GM21576 (cell line): Measurements from ENCODE around the gene TMEM151B.
"Not testable (repeated sequence)": the region's sequence is repeated elsewhere in the genome, so short reads cannot be mapped to it uniquely, and the experiment has no call there.

Experiments used
- ATAC-seq: cut with Tn5 transposase; IDR thresholded peaks from one replicate; pipeline ENCODE4 v1.9.1; 2021; ENCODE audit warnings: mild to moderate bottlenecking, moderate library complexity; ENCODE audit not compliant: unreplicated experiment

Gene TMEM151B

DNA sequence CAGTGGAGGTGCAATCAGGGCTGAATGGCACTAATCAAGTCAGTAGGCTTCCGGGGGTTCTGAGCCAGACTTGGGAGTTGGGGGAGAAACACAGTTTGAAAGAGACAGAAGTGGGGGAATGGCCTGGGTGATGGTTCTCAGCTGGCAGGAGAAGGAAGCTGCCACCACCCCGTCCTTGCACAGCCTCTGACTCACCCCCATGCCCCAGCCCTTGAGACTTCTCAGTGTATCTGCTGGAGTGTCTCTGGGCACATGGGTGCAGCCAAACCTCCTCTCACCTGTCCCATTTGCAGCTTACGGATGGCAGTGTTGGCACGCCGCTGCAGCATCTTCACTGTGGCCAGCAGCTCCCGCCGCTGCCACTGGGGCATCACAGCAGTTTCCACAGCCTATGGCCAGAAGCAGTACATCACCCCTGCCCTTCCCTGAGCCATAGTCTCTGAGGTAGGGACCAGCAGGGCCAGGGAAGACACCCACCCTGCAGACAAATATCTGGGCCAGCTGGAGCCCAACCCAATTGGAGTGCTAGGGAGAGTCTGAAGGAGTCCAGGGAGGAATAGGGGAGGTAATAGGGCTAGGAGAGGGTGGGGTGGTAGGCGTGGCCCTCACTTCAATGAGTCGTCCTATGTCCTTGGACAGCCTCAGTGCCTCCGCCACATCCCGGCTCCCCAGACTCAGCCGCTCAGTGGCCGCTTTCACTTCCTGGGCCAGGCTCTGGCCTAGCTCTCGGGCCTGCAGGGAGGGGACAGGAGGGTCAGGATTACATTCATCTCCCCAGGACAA, 31.7 kb downstream of the TMEM151B start:
- no peak for ATAC-seq

DNA sequence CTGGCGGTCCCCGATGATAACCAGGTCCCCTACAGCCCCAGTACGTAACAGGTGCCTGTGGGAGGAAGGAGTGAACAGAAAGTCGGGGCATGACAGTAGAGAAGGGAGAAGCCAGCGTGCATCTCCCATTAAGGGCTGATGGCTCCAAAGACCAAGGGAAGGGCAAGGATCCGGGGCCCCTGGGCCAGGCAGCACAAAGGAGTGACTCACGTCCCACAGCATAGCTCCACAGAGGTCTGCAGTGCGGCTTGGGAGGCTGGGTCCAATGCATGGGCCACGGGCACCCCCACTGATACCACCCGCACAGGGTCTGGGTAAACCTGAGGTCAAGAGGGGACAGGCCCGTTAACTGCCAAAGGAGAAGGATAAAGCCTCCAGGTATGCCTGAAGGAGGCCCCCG, 32.6 kb downstream of the TMEM151B start:
- no peak for ATAC-seq

DNA sequence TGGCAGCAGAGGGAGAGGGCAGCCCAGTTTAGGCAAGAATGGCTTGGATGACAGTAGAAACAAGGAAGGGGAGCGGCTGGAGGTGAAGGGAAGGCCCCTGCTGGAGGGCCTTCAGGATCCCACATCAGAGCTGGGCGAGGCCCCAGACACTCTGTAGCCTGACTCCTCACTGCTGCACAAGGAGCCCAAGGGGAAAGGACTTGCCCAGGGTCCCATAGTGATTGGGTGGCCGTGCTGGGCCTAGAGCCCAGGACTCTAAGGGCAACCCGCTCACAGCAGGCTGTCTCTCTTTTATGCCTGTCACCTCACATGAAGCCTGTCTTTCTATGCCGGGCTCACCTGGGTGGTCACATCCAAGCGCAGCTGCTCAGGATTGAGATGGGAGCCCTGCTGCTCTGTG, 33.6 kb downstream of the TMEM151B start:
- ATAC-seq = no peak

DNA sequence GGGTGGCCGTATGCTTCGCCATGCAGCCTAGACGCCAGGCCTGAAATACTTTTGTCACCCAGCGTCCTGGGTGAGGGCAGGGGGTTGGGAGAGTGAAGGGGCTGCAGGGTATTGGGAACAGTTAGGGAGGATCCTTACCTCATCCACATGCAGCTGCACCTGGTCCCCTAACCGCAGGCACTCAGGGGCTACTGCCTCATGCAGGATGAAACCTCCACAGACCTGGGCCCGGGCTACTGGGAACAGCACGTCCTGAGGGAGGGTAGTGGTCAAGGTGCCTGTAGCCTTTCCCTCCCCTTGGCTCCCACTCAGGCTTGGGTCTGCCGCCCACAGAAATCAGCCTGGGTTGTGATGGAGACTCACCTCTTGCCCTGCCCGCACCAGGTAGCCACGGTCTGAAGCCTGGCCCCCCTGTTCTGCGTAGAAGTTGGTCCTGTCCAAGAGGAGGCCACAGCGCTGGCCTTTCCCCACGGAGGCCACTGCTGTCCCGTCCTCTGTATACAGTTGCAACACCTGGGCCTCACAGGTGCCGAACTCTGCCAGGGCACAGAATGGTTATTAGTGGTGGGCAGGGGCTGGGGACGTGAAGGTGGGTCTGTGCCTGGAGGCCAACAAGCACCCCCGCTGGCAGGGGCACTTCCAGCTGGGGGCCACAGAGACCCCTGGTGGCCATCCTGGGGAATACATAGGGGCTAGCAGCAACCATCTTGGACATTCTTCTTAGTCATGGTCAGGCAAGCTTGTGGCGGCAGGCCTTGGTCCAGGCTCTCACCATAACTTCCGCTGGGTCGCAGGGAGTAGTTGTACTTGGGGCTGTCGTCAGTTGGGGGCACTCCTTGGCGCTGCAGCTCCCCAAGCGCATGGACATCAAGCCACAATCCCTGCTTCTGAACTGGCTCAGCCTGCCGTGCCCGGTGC, 34.3 kb downstream of the TMEM151B start:
- no peak for ATAC-seq

DNA sequence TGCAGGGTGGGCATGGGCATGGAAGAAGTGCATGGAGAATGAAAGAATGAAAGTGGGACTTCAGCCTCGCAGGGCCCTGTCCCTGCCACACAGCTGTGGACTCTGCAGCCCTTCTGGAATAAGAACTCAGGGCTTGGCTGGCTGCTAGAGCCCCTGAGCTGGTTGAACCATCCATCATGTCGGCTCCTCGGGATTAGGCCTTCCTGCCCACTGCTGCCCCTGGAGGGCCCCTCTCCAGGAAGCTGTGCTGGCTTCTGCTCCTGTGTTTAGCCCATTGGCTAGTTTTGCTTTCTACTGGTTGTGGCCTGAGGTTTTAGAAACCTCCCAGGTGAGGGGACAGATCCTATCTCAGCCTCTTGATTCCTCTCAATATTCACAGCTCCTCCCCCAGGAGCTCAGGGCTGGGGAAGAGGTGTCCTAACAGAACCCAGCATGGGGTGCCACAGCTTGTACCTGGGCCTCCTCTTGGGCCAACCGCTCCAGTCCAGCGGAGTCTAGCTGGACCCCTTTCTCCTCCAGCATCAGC, 35.0 kb downstream of the TMEM151B start:
- ATAC-seq = no peak

DNA sequence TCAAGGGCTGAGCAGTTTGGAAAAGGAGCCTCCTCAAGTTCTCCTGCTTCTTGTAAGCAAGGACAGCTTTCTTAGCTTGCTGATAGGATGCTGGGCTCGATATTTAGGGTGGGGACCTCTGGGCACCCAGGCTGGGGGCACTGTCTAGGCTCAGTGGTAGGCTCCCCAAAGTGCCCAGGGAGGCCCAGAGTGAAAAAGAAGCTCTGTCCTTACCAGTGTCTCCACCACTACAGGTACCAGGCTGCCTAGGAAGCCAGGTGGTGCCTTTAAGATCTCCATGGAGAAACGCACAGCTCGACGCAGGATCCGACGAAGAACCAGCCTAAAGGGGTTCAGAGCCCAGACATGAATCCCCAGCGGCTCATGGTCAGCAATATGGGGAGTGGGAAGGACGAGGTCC, 36.5 kb downstream of the TMEM151B start:
- no peak for ATAC-seq

DNA sequence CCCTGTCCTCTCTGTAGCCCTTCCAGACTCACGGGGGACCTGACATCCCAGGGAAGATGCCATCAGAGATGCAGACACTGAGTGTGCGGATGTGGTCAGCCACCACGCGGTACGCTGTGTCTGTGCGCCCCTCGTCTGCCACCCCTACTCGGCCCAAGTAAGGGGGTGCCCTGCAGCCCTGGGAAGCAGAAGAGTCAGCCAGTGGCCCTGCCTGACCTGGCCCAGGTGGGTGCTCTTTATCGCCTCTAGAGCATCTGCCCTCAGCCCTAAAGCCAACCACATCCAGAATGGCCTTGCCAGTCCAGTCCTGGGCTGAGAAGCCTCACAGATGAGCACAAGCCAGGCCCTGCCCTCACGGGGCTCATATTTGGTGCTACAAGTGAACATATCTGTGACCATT, 37.0 kb downstream of the TMEM151B start:
- no peak for ATAC-seq

DNA sequence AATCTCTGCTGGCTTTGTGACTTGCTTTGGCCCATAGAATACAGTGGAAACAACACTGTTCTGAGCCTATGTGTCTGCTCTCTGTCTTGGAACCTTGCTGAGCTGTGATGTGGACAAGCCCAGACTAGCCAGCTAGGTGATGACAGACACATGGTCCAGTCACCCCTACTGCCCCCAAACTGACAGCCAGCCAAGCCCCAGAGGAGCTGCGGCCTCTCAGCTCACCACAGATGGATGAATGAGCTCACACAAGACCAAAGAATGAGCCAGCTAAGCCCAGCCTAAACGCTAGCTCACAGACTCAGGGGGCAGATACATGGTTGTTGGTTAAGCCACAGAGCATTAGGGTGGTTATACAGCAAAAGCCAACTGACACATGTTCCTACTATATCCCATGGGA, 38.8 kb downstream of the TMEM151B start:
- no peak for ATAC-seq

DNA sequence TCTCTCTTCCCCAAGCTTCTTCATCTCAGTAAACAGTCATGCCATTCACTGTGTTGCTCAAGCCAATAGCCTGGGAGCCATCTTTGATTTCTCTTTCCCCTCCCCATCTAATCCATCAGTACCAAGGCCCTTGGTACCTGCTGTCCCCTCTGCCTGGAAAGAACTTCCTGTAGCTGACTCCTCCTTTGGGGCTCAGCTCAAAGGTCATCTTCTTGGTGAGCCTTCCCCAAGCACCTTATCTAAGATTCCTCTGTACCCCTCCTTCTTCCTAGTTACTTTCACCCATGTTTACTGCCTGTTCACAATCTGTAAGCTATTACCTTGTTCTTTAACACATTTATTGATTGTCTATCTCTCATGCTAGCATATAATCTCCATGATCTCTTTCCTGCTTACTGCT, 39.4 kb downstream of the TMEM151B start:
- no peak for ATAC-seq

DNA sequence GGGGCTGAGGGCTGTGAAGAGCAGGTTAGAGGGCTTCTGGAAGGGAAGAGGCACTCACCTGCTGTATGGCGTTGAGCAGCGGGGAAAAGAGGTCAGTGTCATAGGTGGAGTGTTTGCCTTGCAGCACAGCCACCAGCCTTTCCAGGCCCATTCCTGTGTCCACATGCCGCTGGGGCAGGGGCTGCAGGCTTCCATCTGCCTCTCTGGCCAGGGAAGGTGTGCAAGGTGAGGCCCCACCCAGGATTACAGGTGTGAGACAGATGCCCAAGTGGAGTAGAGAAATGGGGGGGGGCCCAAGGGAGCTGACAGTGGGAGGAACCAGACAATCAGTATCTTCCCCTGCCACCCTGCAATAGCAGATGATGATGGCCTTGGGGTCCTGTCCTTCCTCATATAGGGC, 40.0 kb downstream of the TMEM151B start:
- no peak for ATAC-seq

DNA sequence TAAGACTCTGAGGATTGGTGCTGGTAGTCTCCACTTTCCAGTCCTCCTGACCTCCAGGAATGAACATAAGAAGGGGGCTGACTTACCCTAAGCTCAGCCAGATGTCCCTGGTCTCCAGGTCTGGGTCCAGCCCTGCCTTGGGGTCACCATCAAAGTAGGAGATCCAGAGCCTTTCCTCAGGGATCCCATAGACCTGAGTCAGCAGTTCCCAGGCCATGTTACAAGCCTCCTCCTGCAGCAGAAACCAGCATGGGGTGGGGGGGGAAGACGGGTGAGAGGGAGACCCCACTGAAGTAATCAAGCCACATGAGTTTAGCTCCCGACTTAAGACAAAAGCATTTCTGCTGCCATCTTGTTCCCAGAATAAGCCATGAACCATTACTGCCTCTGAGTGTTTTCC, 41.1 kb downstream of the TMEM151B start:
- no peak for ATAC-seq

DNA sequence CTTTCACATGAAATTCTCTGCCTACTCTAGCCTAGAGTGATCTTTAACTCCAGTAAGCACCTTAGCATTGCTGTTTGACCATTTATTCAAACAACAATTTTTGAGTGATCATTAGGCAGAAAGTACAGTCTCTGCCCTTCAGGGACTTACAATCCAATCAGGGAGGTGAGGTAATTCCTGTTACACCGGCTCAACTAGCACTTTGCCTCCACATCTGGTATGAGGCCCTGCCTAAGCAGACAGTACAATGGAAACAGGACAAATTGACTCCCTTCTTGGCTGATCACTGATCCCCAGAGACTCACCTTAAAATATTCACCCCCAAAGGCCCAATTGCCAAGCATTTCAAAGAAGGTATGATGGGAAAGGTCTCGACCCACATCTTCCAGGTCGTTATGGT, 41.5 kb downstream of the TMEM151B start:
- ATAC-seq = no peak

DNA sequence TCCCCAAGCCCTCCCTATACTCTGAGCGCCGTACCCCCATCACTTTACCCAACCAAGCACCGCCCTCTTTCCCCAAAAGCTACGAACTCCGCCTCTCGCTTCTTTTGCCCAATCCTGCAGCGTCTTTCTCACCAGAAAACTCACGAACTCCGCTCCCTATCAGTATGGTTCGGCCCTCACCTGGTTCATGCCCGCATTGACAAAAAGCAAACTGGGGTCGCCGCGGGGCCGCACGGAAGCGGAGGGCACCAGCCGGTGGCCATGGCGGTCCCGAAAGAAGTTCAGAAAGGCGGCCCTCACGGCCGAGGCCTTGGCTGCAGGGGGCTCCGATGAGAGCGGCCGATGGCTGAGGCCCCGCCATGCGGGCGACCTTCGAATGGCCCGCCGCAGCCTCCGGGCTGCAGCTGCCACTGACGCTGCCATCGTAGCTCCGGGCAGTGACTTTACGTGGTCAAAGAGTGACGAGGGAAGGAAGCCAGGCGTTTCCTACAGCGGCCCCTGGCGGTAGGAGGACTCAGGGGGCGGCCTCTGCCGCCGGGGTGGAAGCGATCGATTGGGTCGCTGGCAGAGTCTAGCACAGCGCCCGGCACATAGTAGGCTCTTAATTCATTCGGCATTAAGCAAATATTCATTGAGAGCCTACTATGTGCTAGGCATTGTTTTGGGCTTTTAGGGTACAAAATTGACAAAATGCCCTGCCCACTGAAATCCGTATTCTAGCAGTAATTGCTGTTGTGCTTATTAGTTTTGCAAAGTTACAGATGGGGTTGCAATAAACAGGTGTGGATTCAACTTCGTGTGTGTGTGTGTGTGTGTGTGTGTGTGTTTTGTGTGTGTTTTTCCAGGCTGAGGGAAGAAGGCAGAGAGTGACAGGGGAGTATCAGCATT, 42.9 kb downstream of the TMEM151B start, which contains the start of gene AARS2:
TSS of gene AARS2 (minus strand) at position 447 of the 888 bp plus-strand sequence. CDS start at position 423, 24 bp downstream.
- peak; percentile 90 for ATAC-seq

DNA sequence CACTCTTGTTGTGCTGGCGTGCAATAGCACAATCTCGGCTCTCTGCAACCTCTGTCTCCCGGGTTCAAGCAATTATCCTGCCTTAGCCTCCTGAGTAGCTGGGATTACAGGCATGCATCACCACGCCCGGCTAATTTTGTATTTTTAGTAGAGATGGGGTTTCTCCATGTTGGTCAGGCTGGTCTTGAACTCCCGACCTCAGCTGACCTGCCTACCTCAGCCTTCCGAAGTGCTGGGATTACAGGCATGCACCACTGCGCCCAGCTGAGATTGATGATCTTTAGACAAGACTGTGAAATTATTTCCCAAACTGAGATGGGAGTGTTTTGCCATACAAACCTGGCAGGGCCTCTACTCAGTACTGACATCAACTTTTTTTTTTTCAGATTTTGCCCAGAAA, 44.4 kb downstream of the TMEM151B start:
- not testable (repeated sequence) for ATAC-seq

DNA sequence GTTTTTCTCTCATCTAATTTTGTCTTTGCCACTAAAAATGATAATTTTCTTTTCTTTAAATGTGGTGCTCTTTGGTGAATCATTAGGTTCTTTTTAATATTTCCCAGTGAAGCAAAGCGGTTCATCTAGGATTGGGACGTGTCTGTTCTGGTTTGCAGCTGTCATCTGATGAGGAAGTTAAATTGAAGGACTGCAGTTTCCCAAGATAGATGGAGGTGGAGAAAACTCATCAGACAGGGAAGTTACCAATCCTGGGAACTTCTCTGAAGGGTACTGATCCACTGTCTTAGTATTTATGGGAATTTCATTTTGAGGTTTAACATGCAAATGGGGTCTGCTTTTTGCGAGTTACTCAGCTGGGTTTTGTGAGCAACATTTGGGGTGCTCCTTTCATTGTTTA, 45.3 kb downstream of the TMEM151B start:
- ATAC-seq = no peak

DNA sequence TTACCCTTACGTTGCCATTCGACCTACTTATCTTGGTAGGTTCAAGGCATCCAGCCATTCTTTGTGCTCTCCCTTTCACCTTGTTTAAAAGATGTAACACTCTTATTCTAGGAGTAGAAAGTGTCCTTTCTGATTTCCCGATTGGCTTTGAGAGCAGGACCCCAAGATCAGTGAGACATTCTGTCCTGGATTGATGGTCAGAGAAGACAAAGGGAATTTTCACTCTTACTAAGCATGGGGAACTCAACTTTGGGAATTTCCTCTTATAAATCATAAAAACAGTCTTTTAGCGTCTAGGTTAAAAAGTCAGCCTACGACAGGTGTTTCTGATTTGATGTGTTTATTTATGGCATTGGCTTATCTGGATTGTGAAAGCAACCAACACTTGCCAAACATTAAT, 45.7 kb downstream of the TMEM151B start:
- no peak for ATAC-seq

DNA sequence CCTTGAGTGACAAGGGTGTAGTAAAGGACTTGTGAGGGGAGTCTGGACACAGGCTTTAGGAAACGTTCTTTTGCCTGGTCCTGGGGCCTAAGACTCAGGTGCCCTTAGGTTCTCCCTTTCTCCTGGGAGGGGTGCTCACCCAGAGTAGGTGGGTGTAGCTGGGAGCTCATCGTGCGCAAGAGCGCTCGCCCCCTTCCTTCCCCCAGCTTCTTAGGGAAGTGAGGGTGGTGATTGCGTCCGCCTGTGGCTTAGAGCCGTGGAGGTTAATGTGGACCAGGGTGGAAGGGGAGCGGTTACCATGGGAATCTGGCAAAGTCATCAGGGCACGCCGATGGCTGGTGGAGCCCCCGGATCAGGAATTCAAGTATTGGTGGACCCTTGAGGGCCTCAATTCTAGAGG, 46.2 kb downstream of the TMEM151B start:
- ATAC-seq = no peak

DNA sequence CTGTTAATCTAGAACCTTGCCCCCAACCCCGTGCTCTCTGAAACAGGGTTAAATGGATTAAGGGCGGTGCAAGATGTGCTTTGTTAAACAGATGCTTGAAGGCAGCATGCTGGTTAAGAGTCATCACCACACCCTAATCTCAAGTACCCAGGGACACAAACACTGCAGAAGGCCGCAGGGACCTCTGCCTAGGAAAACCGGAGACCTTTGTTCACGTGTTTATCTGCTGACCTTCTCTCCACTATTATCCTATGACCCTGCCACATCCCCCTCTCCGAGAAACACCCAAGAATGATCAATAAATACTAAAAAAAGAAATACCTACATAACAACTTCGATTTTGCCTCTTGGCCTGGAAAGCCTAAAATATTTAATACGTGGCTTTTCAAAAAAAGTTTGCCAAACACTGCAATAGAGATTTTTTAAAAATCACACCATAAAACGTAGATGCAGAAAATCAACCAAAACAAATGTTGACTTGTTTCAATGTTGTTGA, 46.9 kb downstream of the TMEM151B start:
- not testable (repeated sequence) for ATAC-seq

DNA sequence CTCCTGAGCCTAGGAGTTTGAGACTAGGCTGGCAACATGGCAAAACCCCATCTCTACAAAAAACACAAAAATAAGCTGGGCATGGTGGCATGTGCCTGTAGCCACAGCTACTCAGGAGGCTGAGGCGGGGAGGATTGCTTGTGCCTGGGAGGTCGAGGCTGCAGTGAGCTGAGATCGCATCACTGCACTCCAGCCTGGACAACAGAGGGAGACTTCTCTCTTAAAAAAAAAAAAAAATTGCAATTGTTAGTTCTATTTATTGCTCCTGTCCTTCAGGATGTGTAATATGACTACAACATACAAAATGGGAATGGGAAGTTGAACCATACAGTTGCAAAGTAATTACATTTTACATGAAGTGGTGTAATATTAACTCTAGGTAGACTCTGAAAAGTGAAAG, 51.0 kb downstream of the TMEM151B start:
- no peak for ATAC-seq

DNA sequence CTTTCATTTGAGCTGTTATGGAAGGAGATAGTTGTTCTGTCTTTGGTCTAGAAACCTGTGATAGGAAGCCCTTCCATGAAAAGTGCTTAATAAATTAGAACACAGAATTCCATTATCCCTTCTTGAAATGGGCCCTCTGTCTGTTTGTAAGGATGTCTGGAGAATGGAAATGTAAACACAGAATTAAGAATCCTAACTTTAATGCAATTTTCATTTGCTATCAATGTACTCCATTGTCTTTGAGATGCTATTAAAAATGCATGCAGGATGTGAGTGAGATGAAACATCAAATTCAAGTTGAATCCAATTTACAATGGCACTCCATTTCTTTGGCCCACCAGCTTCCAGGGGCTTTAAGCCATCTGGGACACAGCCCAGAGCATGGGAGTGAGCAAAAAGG, 56.8 kb downstream of the TMEM151B start:
- ATAC-seq = no peak

DNA sequence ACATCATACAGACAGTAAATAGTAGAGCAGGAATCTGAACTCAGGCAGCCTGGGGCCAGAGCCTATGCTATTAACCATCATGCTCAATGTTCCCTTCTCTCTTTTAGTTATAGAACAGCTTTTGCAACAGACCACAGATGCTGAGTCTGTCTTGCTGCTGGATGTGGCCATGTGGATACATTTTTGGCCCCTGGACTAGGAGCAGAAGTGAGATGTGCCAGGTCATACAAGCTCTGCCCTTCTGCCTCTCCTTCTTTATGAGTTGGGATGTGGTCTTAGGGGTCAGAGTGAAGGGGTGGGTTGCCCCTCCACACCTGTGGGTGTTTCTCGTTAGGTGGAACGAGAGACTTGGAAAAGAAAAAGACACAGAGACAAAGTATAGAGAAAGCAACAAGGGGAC, 57.5 kb downstream of the TMEM151B start:
- no peak for ATAC-seq
